Prostate gland (tissue), 2 donors: ENCODE measurements around the gene MTURN.

Source experiments
- CTCF ChIP-seq, 4 experiments: fragments of 200-600 bp in 2 of 4; fragments of 450-650 bp in 2 of 4; sonication (generic) in 2 of 4; IDR thresholded peaks; 1 replicate in 3 of 4; 2 replicates in 1 of 4; pipeline ENCODE4 v1.5.1; 2016 to 2019; ENCODE audit warnings: antibody characterized with exemption in 4 of 4, mild to moderate bottlenecking in 2 of 4, moderate library complexity in 2 of 4
- POLR2A ChIP-seq: fragments of 450-650 bp; IDR thresholded peaks from one replicate; pipeline ENCODE4 v1.6.1; 2016; ENCODE audit warnings: antibody characterized with exemption, mild to moderate bottlenecking
- POLR2AphosphoS5 ChIP-seq: sonication (generic); formaldehyde crosslinking; IDR thresholded peaks from one replicate; pipeline ENCODE4 v1.6.1; 2017; ENCODE audit warnings: antibody characterized with exemption

- TF ChIP-seq CTCF (IDR thresholded peaks at IDR 0.05) = no peak
- TF ChIP-seq POLR2AphosphoS5 = no peak
- no peak for TF ChIP-seq POLR2A
Observed at GRCh38 chr7:30113144-30113543, 21.6 kb upstream of the MTURN start.
